GM19099 (cell line): ENCODE data around the gene CCIN.

Experiments
- POLR2A ChIP-seq: IDR thresholded peaks from 3 replicates; pipeline ENCODE4 v1.6.1; 2011; ENCODE audit warnings: low read depth; ENCODE audit not compliant: insufficient read length; ENCODE audit errors: extremely low read depth

The CCIN gene

DNA sequence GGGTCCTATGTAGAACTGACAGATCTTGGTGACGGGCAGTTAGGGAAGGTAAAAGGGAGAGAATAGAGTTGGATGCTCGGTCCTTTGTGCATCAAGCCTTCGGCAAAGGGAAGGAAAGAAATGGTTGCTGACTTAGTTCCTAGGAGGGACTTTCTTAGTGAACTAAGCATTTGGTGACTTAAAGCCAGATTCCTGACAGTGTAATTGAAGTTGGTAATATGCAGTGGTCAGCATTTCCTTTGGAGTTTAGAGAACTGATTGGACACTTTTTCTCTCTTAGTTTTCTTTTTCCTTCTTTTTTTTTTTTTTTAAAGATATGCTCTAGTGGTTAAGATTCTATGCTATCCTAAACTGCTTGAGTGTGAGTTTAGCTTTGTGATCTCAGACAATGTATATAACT is 23.8 kb downstream of the CCIN start:
- no peak for TF ChIP-seq POLR2A

DNA sequence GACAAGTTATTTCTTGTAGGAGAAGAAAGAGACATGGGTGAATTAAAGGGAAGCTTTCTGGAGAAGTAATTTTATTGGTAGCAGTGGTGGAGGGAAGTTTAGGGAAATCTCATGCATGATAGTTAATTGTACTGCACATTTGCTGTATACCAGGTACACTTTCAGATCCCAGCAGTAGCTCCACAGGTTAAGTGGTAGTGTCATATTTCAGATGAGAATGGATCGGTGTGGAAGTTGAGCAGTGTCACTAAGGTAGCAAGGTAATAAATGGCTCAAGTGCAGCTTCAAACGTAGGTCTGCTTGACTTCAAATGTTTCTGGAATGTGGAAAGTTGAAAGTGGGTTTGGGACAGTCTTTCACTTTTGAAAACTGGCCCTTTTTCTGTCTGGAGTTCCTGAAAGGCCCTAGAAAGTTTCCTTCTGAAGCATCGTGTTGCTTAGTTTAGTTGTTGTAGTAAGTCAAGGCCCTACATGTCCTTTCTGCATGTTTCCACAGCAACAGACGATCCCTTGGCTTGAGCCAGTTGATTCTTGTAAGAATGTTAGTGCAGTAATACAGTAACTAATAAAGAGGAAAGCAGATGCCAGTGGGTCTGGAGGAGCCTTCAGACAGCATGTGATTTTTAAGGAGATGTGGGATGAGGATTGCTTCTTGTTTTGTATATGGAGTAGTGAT is 25.3 kb downstream of the CCIN start:
- no peak for TF ChIP-seq POLR2A

DNA sequence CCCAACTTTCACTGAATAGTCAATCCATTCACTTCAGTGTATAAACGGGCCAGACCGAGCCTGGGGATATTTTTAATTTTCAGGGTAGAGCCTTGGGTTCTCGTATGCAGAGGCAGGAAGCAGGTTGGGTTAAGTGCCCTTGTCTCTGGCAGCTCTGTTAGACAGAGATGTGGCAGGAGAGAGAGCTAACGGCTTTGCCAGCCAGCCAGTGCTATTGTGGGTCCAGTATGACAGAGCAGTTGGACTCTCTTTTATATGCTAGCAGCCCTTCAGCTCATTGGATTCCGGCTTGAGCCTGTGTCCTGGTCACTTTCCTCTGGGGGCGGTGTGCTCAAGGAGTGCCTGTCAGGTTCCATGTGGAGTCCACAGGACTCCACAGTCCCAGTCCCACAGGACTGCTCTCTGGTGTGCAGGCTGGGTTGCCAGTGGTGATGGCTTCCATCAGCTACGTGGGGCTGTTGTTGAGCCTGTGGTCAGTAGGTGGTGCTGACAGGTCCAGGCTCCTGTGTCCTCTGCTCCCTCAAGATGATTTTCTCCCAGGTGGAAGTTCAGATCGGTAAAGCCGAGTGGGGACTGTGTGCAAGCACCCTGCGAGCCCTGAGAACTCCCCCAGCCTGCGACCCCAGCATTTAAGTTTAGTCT is 35.8 kb downstream of the CCIN start:
- no peak for TF ChIP-seq POLR2A

DNA sequence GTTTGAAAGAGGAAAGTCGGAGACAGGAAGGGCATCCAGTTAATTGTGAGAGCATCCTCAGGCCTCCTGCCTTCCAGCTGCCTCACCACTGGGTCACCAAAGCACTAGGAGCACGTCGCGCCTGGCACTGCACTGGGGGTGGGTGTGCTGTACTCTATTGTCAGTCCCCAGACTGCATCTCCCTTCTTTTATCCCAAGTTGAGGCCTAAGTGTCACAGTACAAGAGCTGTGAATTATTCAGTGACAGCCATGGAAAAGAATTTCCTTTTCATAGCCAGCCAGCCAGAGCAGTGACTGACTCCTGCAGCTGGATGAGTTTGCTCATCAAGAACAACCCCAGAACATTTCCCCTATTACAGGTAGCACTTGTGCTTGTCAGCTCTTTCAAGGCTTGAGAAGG is 37.8 kb downstream of the CCIN start:
- no peak for TF ChIP-seq POLR2A

DNA sequence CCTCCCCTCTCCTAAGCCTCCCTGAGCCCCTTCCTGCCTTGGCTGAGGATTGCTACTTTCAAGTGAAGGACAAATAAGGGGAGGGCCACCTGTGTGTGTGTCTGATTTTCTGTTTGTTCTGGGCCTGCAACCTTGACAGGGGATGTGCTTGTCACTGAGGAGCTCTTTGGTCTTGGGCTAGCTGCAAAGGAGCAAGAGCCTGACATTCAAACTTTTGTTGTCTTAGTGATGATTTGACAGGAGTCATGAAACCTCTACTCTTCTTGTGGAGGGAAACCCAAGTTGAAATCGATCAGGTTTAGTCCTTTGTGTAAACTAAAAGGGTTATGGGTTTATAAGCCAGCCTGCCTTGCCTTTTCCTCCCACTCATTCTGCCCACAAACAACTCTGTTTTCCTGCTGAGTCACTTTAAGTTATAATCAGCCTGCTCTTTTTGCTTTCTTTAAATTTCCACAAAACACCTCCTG is 38.4 kb downstream of the CCIN start:
- no peak for TF ChIP-seq POLR2A

DNA sequence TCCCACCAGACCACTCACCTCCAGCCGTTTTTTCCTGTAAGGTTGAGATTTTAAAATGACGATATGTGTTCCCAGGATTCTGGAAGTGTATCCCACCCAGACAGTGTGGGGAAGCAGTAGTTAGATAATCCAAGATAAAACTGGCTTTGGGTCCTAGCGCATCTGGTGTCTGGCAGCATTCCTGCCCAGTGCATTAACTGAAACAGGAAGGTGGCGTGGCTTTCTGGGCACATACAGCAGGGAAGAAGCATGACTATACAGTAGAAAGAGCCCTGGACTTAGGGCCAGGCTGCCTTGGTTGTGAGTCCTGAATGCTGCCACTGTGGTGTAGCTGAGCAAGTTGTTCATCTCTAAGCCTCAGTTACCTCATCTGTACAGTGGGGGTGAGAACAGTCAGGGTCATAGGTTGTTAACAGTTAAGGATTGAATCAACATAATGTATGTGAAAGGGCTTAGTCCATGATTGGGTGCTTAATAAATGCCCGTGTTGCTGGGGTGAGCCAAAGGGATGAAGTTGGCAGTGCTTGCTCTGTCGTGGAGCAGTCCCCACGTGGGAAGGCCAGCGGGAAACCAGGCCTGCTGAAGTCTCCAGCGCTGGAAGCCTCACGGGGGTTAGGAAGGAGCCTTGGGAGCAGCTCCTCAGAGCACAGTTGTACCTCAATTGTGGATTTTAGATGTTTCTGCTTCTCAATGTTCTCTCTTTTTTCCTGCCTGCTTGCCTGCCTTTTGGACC is 39.5 kb downstream of the CCIN start:
- no peak for TF ChIP-seq POLR2A

DNA sequence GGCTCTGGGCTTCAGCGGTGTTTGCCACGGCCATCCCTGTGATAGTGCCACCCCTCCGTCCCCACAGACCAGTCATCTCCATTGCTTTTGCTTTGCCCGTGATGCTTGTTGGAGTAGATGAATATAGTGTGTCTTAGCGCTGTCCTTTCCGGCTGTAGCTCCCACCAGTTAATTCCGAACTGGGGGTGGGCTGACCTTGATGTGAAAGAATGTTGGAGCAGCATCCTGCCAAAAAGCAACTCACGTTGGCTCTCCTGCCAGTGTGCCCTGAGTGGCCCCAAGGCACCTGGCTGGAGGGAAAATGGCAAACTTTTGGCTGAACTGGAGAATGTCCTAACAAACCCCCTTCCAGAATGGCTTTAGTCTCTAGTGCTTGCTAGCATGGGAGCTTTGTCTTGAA is 41.5 kb downstream of the CCIN start:
- no peak for TF ChIP-seq POLR2A

DNA sequence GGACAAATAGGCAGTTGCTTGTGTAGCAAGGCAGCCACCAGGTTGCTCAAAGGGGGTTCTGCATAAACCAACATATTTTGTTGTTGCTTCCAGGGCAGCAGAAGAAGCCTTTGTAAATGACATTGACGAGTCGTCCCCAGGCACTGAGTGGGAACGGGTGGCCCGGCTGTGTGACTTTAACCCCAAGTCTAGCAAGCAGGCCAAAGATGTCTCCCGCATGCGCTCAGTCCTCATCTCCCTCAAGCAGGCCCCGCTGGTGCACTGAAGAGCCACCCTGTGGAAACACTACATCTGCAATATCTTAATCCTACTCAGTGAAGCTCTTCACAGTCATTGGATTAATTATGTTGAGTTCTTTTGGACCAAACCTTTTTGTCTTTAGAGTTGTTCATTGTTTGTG is 42.3 kb downstream of the CCIN start:
- TF ChIP-seq POLR2A: no peak

DNA sequence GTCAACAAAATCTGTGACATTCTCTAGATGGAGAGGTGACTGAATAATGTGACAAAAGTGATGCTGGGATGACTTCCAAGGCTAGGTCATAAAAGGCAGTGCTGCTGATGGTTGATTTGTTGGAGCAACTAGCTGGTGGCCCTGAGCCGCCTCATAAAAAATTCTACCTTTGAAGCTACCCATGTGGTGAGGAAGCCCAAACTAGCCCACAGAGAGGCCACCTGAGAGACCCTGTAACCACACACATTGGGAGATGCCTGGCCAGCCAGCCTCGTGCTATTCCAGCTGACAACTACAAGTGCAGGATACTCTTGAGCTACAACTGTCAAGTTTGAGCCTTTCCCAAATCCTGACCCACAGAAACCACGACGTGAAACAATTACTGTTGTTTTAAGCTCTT is 44.2 kb downstream of the CCIN start:
- TF ChIP-seq POLR2A: no peak

DNA sequence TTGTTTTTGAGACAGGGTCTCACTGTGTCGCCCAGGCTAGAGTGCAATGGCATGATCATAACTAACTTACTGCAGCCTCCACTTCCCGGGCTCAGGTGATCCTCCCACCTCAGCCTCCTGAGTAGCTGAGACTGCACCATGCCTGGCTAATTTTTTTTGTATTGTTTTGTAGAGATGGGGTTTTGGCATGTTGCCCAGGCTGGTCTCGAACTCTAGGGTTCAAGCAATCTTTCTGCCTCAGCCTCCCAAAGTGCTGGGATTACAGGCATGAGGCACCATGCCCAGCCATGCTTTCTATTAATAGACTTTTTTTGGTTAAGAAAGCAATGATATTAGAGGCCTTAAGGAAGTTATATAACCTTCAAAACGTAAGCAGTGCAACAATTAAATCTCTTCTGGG is 44.8 kb downstream of the CCIN start:
- no peak for TF ChIP-seq POLR2A

DNA sequence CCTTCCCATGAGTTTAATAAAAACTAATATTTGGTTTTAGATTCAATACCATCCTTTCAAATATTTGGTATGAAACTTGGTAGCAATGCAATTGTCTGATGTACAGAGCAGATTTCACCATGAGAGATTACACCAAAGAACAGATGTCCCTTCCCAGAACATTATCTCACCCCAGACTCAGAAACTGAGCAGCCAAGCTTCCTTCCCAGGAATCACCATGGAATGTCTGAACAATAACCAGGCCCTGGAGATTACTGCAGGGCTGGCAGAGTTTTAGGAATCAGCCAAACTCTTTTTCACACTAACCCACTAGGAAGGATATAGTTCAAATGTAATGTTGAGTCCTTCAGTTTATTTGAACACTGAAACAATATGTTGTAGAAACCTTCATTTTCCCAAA is 45.4 kb downstream of the CCIN start:
- TF ChIP-seq POLR2A: no peak

DNA sequence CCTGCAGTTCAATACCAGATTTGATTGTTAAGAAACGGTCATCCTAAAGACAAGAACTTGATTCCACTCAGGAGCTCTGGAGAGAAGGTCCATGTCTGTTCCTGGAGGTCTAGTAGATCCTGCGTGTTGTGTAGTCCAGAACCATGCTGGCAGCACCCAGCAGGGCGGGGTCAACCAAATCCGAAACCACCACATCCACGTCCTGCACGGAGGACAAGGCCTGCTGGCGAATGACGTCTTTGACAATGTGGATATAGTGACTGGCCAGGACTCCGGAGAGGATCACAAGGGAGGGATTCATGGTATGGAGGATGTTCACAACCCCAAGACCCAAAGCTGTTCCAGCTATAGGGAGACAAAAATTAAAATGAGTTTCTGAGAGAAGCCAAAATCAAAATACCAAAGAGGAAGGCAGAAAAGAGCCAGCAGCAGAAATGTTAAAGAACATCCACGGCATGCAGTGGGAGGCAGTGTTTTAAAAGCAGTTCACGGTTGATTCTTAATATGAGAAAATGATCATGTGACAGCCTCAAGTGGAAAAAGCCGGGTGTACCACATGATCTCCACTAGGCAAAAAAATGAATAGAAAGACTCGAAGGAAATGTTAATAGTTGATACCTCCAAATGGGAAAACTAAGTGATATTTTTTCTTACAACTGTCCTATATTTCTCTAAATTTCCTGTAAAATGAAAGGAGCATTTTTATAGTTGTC is 48.2 kb downstream of the CCIN start:
- TF ChIP-seq POLR2A: no peak

DNA sequence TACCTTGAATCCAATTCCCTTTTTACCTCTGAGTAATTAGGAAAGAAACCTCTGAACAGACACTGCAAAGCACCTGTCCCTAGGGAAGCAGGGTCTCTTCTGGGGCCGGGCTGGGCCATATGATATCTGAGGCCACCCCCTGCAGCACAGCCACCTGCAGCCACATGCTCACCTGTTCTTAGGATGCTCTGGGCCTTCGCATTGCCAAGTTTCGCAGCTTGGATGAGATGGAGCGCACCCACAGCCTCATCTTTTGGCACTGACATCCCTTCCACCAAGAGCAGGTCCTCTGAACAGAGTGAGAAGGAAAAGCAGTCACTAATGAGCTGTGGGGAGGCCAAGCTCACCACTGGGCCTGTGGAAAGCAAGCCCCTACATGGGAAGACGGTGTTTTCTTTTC is 48.8 kb downstream of the CCIN start:
- TF ChIP-seq POLR2A: no peak

DNA sequence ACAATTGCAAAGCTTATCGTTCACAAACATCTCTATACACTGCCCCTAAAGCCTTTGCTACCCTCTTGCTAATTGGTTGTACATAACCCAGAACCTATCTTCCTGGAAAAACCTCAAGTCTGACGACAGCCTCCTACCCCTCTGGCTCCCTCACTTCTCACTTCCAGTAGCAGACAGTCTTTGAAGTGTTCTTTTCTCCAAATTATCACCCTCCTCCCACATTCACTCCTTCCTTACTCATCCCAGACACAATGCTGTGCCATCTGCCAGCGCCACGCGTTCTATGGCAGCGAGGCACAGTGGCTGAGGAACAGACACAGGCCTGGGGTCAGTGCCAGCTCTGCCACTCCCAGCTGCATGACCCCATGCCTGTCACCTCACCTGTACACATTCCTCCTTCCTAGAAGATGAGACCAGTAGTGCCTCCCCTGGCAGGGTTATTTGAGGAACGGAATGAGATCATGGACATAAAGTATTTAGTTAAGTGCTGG is 49.3 kb downstream of the CCIN start:
- TF ChIP-seq POLR2A: no peak
